Measurements from ENCODE around the gene FOXK1. TPM values are rescaled to one million over a fixed set of nuclear protein-coding genes. Genes with fewer than 3 reads are reported as not detected.

FOXK1 gene
- total RNA-seq, 2 donors from 2014 or later: 29.6 to 30.8 TPM

GRCh38 chr7:4714161-4714700 lies 32.1 kb downstream of the FOXK1 start:
- DNase-seq: no peak
- no peaks in the 10 kb centered on the region for H3K36me3 ChIP-seq
- no peak overlapping the region for H3K27ac ChIP-seq
- TF ChIP-seq CTCF (IDR thresholded peaks at IDR 0.05): no peak
- no peak overlapping the region for H3K9ac ChIP-seq (ENCODE audit: low read depth in 2 of 2, low read length in 2 of 2)
- H3K4me3 ChIP-seq: no peak overlapping the region
- H3K4me1 ChIP-seq: peaks cover 9% of the 10 kb centered on the region
- intact Hi-C loops (cut with DNase I): no loop called here
- no peaks in the 10 kb centered on the region for H3K27me3 ChIP-seq
- no peaks in the 10 kb centered on the region for H3K9me3 ChIP-seq

- no peak overlapping the region for H3K4me3 ChIP-seq
- H3K27ac ChIP-seq: no peak overlapping the region
- TF ChIP-seq CTCF (IDR thresholded peaks at IDR 0.05): no peak
- H3K36me3 ChIP-seq: no peaks in the 10 kb centered on the region
- DNase-seq: no peak
- H3K9me3 ChIP-seq: no peaks in the 10 kb centered on the region
- peaks cover 9% of the 10 kb centered on the region for H3K4me1 ChIP-seq
- H3K9ac ChIP-seq (ENCODE audit: low read depth in 2 of 2, low read length in 2 of 2): no peak overlapping the region
- intact Hi-C loops (cut with DNase I): no loop called here
- no peaks in the 10 kb centered on the region for H3K27me3 ChIP-seq
Observed at GRCh38 chr7:4714767-4715409, 32.8 kb downstream of the FOXK1 start.

GRCh38 chr7:4715410-4715776 lies 33.3 kb downstream of the FOXK1 start:
- Histone ChIP-seq H3K9me3 (no peaks in the 10 kb centered on the region), H3K27me3 (no peaks in the 10 kb centered on the region), H3K9ac (ENCODE audit: low read depth in 2 of 2, low read length in 2 of 2) (no peak overlapping the region), H3K36me3 (no peaks in the 10 kb centered on the region), H3K27ac (no peak overlapping the region), H3K4me3 (no peak overlapping the region), H3K4me1 (peaks cover 9% of the 10 kb centered on the region)
- DNase-seq: no peak
- no peak for TF ChIP-seq CTCF (IDR thresholded peaks at IDR 0.05)
- intact Hi-C loops (cut with DNase I): no loop called here

GRCh38 chr7:4716946-4717795 lies 35.1 kb downstream of the FOXK1 start:
- intact Hi-C loops (cut with DNase I): no loop called here
- TF ChIP-seq CTCF (IDR thresholded peaks at IDR 0.05): no peak

GRCh38 chr7:4718075-4718474 lies 36.0 kb downstream of the FOXK1 start:
- H3K27ac ChIP-seq: no peak overlapping the region
- no peak for DNase-seq
- no peaks in the 10 kb centered on the region for H3K9me3 ChIP-seq
- no peaks in the 10 kb centered on the region for H3K27me3 ChIP-seq
- no peak overlapping the region for H3K4me3 ChIP-seq
- intact Hi-C loops (cut with DNase I): no loop called here
- no peak overlapping the region for H3K9ac ChIP-seq (ENCODE audit: low read depth in 2 of 2, low read length in 2 of 2)
- no peaks in the 10 kb centered on the region for H3K36me3 ChIP-seq
- H3K4me1 ChIP-seq: no peaks in the 10 kb centered on the region
- TF ChIP-seq CTCF (IDR thresholded peaks at IDR 0.05): no peak

More at GRCh38 chr7:4716946-4717795, 35.1 kb downstream of the FOXK1 start:
- DNase-seq: no peak
- no peaks in the 10 kb centered on the region for H3K9me3 ChIP-seq
- no peak overlapping the region for H3K4me3 ChIP-seq
- H3K27me3 ChIP-seq: no peaks in the 10 kb centered on the region
- H3K27ac ChIP-seq: no peak overlapping the region
- H3K36me3 ChIP-seq: no peaks in the 10 kb centered on the region
- peaks cover 3% of the 10 kb centered on the region for H3K4me1 ChIP-seq
- no peak overlapping the region for H3K9ac ChIP-seq (ENCODE audit: low read depth in 2 of 2, low read length in 2 of 2)

Data from colonic mucosa (tissue), 4 donors.